ENCODE results near the gene SORD.

DNA sequence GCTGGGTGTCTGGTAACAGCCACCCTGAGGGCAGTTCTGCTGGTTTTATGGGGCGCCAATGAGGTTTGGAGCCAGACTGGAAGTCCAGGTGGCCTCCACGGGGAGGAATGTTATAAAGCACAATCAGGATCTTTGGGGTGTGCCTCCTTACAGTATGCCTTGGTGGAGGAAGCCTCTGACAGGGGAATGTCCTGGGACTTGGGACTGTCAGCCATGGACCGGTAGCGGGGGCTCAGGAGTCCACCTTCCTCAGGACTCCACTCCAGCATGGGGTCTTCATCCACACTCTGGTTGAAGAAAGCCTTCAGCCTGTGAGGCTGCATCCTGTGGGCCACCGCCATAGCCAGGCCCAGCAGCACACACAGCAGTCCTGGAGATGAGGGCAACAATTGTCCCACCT is 96.0 kb downstream of the SORD start:
- no peak for TF ChIP-seq POLR2AphosphoS5 (IDR thresholded peaks at IDR 0.05; ENCODE audit: low read depth, low read length)
- TF ChIP-seq POLR2A (IDR thresholded peaks at IDR 0.05; ENCODE audit: low read depth, low read length): no peak

Data from GM12892 (cell line).